ENCODE results near the gene MARCHF10.

Gene MARCHF10

DNA sequence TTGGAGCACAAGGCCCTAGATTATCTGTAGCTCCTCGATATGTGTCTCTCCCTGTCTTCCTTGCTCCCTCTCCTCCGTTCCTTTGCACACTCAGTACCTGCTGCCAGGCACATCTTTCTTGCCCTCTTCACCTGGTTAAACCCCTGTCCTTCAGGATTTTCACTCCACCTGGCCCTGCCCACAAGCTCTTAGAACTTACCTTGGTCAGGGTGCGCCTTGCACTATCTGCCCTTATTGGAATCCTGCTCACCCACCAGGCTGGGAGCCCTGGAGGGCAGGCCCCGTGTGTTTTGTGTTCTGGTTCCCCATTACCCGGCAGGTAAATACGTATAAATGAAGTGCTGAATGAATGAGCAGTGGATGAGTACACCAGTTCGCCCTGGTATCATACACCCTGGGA, 54.6 kb downstream of the MARCHF10 start:
- DNase-seq (ENCODE audit: low read depth, low spot score) = no peak

DNA sequence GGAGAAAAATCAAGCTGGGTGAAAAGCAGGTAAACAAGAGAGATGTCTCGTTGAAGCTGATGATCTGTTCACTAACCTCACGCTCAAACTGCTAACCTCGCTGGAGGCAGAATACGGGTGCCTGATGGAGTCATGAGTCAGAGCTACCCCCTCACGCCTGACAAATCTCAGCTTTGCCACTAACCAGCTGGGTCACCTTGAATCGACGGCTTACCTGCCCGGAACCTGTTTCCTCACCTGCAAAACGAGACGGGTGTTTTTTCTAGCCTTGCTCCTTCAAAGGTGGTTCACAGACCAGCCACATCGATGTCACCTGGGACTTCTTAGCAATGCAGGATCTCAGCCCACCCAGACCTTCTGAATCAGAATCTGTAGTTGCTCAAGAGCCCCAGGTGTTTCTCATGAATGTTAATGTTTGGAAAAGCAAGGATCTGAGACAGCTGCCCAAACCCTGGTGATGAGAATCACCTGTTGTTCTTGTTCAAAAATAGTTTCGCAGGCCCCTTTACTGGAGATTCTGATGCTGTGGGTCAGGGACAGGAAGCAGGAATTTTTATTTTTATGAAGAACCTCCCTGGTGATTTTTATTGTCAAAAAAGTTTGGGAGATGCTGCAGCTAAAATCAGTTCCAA, 56.9 kb downstream of the MARCHF10 start:
- peak; percentile 30 for DNase-seq (ENCODE audit: low read depth, low spot score)

DNA sequence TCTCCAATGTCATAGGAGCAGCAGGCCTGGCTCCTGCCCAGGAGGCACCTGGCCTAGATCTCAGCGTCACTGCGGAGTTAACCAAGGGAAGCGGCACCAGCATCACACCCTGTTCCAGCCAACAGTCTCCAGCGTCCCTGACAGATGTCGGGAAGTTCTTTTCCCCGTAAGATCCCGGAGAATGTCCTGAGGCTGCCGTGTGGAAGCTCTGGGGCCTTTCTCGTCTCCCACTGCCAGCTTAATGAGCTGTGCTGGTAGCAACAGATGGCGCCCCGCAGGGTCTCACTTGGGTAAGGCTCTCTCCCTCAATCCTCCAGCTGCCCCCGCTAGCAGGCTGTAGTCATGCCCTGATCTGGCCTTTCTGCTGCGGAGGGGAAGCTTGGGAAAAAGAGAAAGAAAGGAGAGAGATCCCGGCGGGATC, 57.5 kb downstream of the MARCHF10 start:
- peak; percentile 36 for DNase-seq (ENCODE audit: low read depth, low spot score)

DNA sequence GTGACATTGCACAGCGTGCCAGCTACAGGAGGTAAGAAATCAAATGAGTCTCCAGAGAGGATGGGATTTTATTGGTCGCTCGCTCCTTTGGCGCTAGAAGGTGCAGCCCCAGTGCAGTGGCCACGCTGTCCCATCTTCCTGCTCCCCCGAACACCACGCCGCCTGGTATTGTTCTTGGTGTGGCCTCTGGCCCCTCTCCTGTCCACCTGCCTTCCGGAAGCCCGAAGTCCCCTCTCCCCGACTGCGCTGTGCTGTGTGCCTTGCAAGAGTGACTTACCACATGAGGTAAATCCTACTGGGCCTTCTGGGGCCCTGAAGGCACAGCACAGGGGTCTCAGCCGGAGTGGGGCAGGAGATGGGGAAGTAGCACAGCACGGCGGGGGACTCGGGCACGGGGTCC, 58.2 kb downstream of the MARCHF10 start:
- DNase-seq (ENCODE audit: low read depth, low spot score) = no peak

DNA sequence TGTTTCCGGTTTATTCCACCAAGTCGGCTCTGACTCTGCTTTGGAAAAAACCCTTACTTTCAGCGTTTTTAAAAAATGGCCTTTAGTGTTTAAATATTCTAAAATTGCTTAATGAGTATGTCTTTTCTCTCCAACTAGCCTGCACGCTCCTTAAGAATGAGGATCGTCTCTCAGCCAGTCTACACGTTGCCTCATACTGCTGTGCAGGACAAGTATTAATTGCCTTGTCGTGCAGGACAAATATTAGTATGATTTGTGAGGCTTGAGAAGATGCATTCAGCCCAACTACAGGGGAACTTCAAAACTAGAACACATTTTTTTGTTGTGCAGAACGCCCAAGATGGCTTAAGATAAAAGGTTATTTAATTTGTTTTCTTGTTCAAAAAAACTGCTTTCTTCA, 61.2 kb downstream of the MARCHF10 start:
- DNase-seq (ENCODE audit: low read depth, low spot score) = no peak

DNA sequence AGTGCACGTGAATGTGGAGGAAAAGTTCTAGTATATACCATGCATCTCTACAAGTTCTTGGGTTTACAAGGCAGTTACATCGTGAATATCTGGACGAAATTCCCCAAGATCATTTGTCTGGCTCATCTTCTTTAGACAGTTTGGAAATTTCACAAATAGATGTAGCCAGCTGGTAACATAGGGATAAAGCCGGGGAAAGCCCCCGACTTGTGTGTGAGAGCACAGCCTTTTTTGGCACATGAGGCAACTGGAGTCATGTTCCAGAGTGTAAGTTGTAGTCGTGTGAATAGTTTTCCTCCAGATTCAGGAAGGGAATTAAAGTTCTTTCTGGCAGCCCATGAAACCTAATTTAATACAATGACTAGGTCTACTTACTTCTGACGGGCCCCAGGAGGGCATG, 62.3 kb downstream of the MARCHF10 start:
- no peak for DNase-seq (ENCODE audit: low read depth, low spot score)

DNA sequence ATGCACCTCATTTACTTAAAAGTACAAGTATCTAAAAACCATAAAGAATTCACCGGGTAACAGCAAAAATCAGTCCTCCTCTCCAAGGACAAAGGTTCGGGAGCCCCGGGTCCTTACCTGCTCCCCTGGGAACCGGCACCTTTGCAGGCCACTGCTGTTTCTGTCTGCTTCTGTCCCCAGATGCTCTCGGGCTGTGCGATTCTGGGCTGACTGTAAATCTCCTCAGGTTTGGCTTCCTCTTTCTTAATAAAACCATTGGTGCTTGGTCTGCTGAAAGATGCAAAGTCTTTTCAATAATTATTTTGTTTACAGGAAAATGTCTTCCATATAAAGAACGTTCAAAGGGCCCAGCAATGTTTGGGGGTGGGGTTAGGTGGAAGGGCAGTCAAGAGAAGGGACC, 63.9 kb downstream of the MARCHF10 start:
- DNase-seq (ENCODE audit: low read depth, low spot score) = no peak

DNA sequence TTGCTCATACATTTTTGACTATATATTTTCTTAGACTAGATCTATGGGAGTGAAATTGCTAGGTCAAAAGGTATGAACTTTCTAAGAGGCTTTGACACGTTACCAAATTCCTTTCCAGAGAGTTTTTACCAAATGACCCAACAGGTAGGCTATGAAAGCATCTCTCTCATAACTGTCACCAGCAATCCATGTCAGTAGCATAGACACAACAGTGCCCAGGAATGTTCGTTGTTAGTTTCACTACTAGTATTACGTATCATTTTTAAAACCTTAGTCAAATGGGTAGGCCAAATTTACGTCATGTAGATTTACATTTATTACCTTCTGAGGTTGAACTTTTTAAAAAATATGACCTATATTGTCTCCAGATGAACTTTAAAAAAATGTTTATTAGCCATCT, 66.8 kb downstream of the MARCHF10 start:
- no peak for DNase-seq (ENCODE audit: low read depth, low spot score)

DNA sequence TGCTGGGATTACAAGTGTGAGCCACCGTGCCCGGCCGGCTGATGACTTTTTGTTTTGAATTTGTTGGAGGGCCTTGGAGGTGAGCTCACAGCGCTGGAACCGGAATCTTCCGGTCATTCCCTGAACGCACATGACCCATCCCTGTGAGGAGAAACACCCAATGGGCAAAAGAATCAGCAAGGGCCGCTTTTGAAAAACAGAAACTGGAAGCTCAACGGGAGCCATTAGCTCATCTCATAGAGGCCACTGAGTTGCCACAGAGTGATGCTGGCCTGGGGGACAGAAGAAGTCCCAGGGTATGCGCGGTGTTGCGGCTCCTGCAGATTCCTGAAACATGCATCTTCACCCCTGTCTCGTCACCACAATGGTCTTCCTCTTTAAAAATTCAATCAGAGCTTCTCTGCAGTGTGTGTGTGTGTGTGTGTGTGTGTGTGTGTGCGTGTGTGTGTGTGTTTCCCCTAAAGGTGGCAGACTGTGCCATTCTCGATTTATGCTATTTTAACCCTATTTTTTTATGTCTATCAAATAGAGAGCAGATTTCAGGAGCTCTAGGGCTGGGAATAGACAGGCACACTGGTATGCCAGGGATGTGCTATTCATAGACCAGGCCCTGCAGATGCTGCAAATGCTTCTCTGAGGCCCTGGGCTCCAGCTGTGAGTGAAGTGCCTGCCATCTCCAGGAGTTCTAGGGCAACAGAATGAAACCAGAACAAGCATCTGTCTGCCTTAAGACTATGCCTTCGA, 68.3 kb downstream of the MARCHF10 start:
- no peak for DNase-seq (ENCODE audit: low read depth, low spot score)

DNA sequence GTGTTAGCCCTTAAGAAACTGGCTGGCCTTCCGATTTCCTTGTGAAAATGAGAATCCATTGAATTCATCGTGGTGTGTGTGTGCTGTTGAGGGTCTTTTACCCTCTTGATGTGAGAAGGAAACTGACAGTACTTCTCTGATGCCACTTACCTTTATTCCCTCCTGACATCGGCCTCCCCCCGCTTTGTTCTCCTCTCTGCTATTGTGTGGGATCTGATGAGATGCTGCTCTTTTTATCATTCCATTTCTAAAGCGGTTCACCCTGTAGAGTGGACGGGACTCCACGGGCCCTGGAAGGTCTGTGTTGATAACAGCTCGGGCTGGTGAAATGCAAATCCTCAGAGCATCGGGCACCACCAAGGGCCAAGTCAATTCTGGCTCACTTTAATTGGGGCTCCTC, 69.8 kb downstream of the MARCHF10 start:
- no peak for DNase-seq (ENCODE audit: low read depth, low spot score)

DNA sequence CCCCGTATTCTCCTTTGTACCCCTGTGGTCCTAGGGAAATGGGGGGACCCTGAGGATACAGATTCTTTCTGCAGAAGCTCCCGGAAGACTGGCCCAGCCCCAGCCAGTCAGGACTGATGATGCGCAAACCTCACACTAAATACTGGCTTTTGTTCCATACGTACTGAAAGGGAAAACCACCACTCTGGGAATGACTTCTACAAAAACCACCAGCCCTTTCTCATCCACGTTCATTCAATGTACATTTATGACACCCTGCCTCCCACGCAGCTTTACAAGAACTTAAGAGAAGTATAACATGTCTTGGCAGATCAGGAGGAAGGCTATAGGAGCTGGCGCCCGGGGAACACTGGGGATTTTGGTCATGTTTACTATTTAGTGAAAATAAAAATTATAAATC, 70.6 kb downstream of the MARCHF10 start:
- no peak for DNase-seq (ENCODE audit: low read depth, low spot score)

DNA sequence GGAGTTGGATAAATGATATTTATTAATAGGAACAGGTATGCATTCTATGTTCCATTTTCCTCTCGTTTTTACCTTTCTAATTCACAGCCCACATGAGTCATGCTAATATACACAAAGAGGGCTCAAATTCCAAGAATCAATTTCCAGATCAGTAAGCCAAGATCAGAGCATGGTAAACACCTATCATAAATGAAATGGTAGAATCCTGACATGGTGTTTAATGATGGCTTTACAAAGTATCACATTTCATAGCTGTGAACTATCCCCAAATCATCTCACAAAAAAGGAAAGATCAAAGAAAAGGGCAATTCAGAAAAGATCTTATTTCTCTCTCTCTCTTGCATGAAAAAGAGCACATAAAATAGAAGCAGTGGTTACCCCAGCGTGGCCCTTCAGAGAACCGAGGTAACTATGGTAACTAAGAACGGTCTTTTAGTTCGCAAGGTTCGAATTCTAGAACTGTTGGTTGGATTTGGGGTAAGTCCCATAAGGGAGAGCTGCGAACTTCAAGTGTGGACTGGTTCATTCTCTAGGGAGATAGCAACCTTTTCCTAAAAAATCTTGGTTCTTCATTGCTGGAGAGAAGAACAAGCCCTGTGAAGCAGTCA, 73.0 kb downstream of the MARCHF10 start:
- no peak for DNase-seq (ENCODE audit: low read depth, low spot score)

DNA sequence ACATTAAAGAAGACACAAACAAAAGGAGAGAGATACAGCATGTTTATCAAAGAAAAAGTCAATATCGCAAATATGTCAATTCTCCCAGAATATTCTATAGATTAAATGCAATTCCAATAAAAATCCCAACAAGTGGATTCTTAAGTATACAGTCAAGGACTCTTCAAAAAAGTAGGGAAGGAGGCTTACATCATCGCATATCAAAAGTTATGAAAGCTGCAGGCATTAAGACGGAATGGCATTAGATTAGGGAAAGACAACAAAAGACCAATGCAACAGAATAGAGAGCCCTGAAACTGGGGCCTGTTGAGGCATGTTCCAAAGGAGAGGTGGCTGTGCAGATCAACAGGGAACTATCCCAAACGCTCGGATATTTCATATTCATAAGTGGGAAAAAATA, 76.0 kb downstream of the MARCHF10 start:
- DNase-seq (ENCODE audit: low read depth, low spot score) = no peak

DNA sequence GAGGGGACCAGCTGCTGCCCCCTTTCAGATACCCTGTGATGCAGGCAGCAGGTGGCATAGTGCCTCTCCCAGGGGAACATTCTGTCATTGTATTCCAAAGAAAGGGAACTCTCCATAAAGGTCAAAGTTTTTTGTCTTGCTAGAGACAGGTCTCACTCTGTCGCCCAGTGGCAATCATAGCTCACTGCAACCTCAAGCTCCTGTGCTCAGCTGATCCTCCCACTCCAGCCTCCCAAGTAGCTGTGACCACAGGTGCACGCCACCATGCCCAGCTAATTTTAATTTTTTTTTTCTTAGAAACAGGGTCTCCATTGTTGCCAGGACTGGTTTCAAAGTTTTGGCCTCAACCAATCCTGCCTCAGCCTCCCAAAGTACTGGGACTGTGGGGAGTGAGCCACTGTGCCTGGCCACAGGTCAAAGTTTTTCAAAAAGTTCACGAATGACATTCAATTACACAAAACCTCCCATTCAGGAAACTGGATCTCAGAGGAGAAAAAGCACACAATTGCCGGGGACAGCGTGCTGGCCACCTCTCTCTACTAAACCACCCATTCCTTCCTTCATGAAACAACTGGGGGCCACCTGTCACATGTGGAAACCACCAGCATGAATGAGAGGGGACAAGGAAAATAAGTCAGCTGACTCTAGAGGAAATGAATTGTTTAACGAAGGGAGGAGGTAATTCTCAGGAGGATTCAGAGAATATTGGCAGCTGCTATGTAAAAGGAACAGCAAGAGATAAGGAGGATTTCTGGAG, 80.0 kb downstream of the MARCHF10 start:
- no peak for DNase-seq (ENCODE audit: low read depth, low spot score)

DNA sequence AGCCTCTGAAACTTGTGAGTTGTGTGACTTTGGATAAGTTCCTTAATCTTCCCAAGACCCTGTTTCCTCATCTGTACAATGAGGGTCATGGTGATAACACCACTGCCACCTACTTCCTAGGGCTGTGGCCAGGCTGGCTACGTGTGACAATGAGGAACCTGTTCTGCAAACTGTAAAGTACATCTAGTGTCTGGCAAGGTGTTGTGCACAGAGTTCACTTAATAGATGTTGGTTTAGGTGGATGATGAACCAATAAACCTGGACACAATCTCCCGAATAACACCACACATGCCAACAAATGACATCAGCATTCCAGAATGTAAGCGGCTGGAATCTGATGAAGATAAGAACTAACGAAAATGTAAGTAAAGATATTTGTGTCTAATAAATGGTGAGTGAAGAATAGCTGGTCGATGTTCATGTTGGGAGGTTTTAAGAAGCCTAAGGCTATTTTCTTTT, 82.3 kb downstream of the MARCHF10 start:
- DNase-seq (ENCODE audit: low read depth, low spot score) = no peak

DNA sequence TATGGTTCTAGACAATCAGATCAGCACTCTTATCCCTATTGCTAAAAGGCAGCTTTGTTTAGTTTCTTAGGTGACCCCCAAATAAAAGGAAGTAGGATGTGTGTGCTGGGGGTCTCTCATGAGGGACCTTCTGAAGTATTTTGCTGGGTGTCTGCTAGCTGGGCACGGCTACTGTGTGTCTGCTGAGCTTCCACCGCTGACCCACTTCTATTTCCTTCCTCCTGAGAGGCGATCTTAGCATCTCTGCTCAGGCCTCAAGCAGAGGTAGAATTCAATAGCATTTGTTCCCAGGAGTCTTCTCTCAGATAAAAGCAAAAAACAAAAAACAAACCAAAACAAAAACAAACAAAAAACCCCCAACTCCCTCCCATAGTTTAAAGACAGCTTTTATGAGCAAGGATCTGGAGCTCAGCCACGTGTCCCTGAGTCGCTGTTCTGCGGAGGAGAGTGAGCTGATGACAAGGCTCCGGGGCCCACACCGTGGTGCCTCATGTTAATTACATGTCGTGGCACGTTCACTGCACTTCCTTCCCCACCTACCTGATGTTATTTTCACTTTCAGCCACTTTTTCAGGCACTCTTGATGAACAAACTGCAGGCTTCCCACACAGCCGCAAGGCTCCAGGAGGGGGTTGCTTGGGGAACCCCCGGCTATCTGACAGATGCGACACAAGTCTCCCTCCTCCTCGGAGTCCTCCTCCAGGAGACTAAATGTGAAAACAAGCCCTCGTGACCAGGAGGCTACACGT, 83.5 kb downstream of the MARCHF10 start:
- DNase-seq (ENCODE audit: low read depth, low spot score) = no peak

DNA sequence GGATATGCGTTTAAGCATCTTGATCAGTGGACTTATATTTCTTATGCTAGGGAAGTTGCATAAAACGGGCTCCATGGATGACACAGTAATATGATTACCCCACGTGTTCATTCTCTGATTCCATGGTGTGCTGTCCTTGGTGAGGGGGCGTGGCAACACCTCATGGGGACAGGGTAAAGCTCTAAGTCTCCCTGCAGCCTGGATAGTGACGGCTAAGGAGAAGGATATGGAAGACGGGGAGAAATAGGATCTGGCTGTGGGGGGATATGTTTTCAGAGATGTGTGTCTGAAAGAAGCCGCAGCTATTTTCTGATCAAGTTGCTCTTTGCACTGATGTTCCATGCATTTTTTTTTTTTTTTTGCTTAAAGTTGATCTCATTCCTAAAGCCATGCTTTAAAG, 84.3 kb downstream of the MARCHF10 start:
- no peak for DNase-seq (ENCODE audit: low read depth, low spot score)

DNA sequence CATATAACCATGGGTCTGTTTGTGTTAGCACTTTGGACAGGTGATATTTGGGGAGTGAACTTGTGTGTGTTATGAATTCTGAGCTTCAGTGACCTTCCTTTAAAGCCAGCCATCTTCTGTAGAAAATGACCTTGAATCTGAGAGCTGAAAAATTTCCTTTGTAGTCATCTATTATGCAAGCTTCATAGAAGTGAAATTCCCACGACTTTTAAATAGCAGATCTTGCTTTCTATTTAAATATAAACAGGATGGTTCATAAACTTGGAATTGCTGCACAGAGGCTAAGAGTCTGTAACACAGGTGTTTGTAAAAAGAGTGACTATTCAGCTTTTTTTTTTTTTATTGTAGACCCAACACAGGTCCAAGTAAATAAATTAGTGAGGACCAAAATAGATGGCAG, 85.5 kb downstream of the MARCHF10 start:
- no peak for DNase-seq (ENCODE audit: low read depth, low spot score)

DNA sequence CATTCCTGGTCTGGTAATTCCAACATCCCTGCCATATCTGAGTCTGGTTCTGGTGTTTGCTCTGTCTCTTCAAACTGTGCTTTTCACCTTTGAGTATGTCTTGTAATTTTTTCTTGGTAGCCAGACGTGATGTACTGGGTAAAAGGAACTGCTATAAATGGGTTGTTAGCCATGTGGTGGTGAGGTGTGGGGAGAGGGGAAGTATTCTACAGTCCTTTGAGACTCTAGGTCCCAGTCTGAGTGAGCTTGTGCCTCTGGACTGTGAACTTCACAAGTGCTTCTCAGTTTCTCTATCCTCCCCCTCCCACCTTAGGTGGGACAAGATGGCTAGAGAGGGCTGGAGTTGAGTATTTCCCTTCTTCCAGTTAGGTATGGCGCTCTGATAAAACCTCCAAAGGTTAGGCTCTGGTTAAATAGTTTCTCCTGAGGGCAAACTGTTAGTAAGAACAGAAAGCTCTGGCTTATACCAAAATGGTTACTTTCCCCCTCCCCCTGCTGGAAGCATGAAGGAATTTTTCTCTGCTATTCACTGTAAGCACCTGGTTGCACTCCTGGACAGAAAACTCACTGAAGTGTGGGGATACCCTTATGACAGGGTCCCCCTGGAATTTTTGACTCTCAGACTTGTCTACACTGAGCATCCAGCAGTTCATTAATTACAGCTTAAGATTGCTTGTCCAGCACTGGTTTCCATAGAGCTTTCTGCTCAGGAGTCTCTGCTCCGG, 87.8 kb downstream of the MARCHF10 start:
- peak; percentile 33 for DNase-seq (ENCODE audit: low read depth, low spot score)

DNA sequence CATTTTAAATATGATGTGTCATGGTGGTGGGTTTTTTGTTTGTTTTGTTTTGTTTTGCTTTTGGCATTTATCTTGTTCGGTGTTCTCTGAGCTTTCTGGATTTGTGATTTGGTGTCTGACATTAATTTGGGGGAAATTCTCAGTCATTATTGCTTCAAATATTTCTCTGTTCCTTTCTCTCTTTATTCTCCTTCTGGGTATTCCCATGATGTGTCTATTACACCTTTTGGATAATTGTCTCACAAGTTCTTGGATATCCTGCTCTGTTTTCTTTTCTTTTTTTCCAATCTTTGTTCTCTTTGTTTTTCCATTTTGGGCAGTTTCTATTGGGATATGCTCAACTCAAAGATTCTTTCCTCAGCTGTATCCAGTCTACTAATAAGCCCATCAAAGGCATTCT, 88.5 kb downstream of the MARCHF10 start:
- DNase-seq (ENCODE audit: low read depth, low spot score) = no peak

DNA sequence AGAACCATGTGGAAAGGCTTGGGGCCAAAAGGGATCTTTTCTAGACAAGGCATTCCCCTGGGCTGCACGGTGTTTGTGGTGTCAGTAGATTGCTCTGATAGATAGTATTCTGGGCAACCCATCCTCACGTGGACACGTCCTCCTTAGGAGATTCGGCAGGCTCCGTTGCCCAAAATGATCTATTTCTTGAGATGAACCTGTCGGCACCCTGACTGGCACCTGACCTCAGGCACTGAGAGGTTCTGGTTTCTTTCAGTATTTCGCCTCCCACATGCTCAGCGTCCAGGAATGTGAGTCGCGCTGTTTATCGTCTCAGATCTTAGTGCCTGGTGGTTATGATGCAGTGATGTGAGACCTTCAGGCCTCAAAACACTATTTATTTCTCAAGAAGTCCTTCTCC, 89.7 kb downstream of the MARCHF10 start:
- DNase-seq (ENCODE audit: low read depth, low spot score) = peak; percentile 66

All from ELF-1 (cell line).